CD14-positive monocyte (primary cell): ENCODE data around the gene KMT2E. TPM values are rescaled to one million over a fixed set of nuclear protein-coding genes. Genes with fewer than 3 reads are reported as not detected.

Source experiments
- DNase-seq, 3 donors: peaks; one replicate each; pipeline ENCODE4 v3.0.0-alpha.2; 2011 to 2022
- H2AFZ ChIP-seq: 2 replicates; pipeline ENCODE4 v1.6.0; 2012; ENCODE audit warnings: mild to moderate bottlenecking, low read depth, low read length, inconsistent platforms; ENCODE audit not compliant: insufficient read depth, poor library complexity, severe bottlenecking
- H3K27ac ChIP-seq, 2 donors: 1 replicate in 1 of 2; 2 replicates in 1 of 2; pipeline ENCODE4 v1.5.1; 2012 to 2013; ENCODE audit warnings: low read length in 2 of 2, control low read depth in 1 of 2, inconsistent platforms in 1 of 2, low read depth in 1 of 2, mild to moderate bottlenecking in 1 of 2
- H3K27me3 ChIP-seq, 2 donors: one replicate each; pipeline versions ENCODE4 v1.6.0 to v1.6.1; 2011 to 2013; ENCODE audit warnings: low read length in 2 of 2; ENCODE audit not compliant: control insufficient read depth in 2 of 2, insufficient read depth in 2 of 2
- H3K36me3 ChIP-seq, 2 donors: replicated peaks in 1 of 2; 1 replicate in 1 of 2; 2 replicates in 1 of 2; pipeline versions ENCODE4 v1.5.1 to v1.6.1; 2012 to 2013; ENCODE audit warnings: low read length in 2 of 2, control low read depth in 1 of 2, inconsistent platforms in 1 of 2, mild to moderate bottlenecking in 1 of 2; ENCODE audit not compliant: insufficient read depth in 2 of 2, control insufficient read depth in 1 of 2
- H3K4me1 ChIP-seq, 2 donors: 1 replicate in 1 of 2; 2 replicates in 1 of 2; pipeline versions ENCODE4 v1.5.1 to v1.6.1; 2012 to 2013; ENCODE audit warnings: low read length in 2 of 2, control low read depth in 1 of 2, inconsistent platforms in 1 of 2, mild to moderate bottlenecking in 1 of 2, moderate library complexity in 1 of 2; ENCODE audit not compliant: insufficient read depth in 2 of 2, control insufficient read depth in 1 of 2
- H3K4me2 ChIP-seq: replicated peaks from 2 replicates; pipeline ENCODE3; 2012; ENCODE audit warnings: low read length, moderate library complexity, mild to moderate bottlenecking; ENCODE audit not compliant: poor library complexity, severe bottlenecking; ENCODE audit errors: extremely low read depth
- H3K4me3 ChIP-seq, 3 experiments: fragments of 200-600 bp in 1 of 3; sonication (generic) in 1 of 3; replicated peaks in 1 of 3; 1 replicate in 2 of 3; 2 replicates in 1 of 3; pipeline ENCODE4 v1.5.1; 2011 to 2013; ENCODE audit warnings: low read length in 3 of 3, mild to moderate bottlenecking in 3 of 3, control low read depth in 2 of 3, low read depth in 2 of 3, inconsistent platforms in 1 of 3, moderate library complexity in 1 of 3
- H3K79me2 ChIP-seq: 2 replicates; pipeline ENCODE4 v1.6.0; 2012; ENCODE audit warnings: mild to moderate bottlenecking, control low read depth, inconsistent platforms, low read length, moderate library complexity; ENCODE audit not compliant: insufficient read depth
- H3K9ac ChIP-seq: 2 replicates; pipeline ENCODE4 v1.6.0; 2017; ENCODE audit warnings: low read length, mild to moderate bottlenecking; ENCODE audit not compliant: insufficient read depth, poor library complexity, severe bottlenecking
- H3K9me3 ChIP-seq, 2 donors: replicated peaks in 1 of 2; 1 replicate in 1 of 2; 2 replicates in 1 of 2; pipeline versions ENCODE4 v1.5.1 to v1.6.1; 2012 to 2013; ENCODE audit warnings: low read length in 2 of 2, control low read depth in 1 of 2; ENCODE audit not compliant: control insufficient read depth in 1 of 2, insufficient read depth in 1 of 2
- H4K20me1 ChIP-seq: 2 replicates; pipeline ENCODE4 v1.6.0; 2012; ENCODE audit warnings: mild to moderate bottlenecking, low read length, control low read depth, moderate library complexity; ENCODE audit not compliant: insufficient read depth
- H3K27ac Mint-ChIP-seq, 7 donors: one replicate each; pipeline ENCODE4 v1.8.0; 2020; ENCODE audit warnings: mild to moderate bottlenecking in 7 of 7, mixed read lengths in 7 of 7, moderate library complexity in 6 of 7, inconsistent platforms in 2 of 7
- H3K27me3 Mint-ChIP-seq, 3 donors: one replicate each; pipeline ENCODE4 v1.8.0; 2021 to 2022; ENCODE audit warnings: low read depth in 3 of 3, mild to moderate bottlenecking in 3 of 3, mixed read lengths in 3 of 3, moderate library complexity in 3 of 3, inconsistent platforms in 1 of 3
- H3K36me3 Mint-ChIP-seq, 2 donors: one replicate each; pipeline ENCODE4 v1.8.0; 2020; ENCODE audit warnings: mixed read lengths in 2 of 2, inconsistent platforms in 1 of 2, mild to moderate bottlenecking in 1 of 2
- H3K4me1 Mint-ChIP-seq: one replicate; pipeline ENCODE4 v1.8.0; 2020; ENCODE audit warnings: mild to moderate bottlenecking, mixed read lengths
- H3K4me3 Mint-ChIP-seq, 2 donors: one replicate each; pipeline ENCODE4 v1.8.0; 2020; ENCODE audit warnings: mild to moderate bottlenecking in 2 of 2, mixed read lengths in 2 of 2, moderate library complexity in 1 of 2
- H3K9me3 Mint-ChIP-seq, 7 donors: one replicate each; pipeline ENCODE4 v1.8.0; 2020 to 2022; ENCODE audit warnings: mixed read lengths in 7 of 7, mild to moderate bottlenecking in 6 of 7, moderate library complexity in 6 of 7, inconsistent platforms in 2 of 7
- CTCF ChIP-seq: fragments of 200-600 bp; IDR thresholded peaks from one replicate; pipeline ENCODE4 v1.8.0; 2022; ENCODE audit warnings: antibody characterized with exemption, mild to moderate bottlenecking
- WGBS: methylation state at CpG from one replicate; pipeline ENCODE4 v1.1.5; 2013; ENCODE audit warnings: missing lambda C conversion rate; ENCODE audit not compliant: insufficient coverage; 5-methylcytosine and 5-hydroxymethylcytosine counted together
- intact Hi-C, 2 donors: fragments of 100-400 bp; cut with micrococcal nuclease; formaldehyde crosslinking; loops; one replicate each; pipeline versions ENCODE4 v1.15.0 to v1.15.1; 2023
- polyA plus RNA-seq, 3 donors: library from polyadenylated mRNA; depleted of rRNA in 1 of 3; unstranded in 2 of 3; stranded (reverse) in 1 of 3; fragments of 300-500 nt in 2 of 3; fragments of >200 nt in 1 of 3; fragmentation: Illumina TruSeq in 2 of 3; gene quantifications; 1 replicate in 2 of 3; 2 replicates in 1 of 3; pipeline ENCODE4 v1.2.3, GENCODE V29; 2012 to 2021

KMT2E gene
- polyA plus RNA-seq, 3 donors, result 21.5 to 58.0 (median 33.1) TPM

- Mint-ChIP-seq H3K9me3 (peaks cover 0 to 5% (median 0%) of the 10 kb centered on the region in 7 donors), H3K27me3 (peaks cover 0 to 8% (median 4%) of the 10 kb centered on the region in 3 donors), H3K4me1 (peaks cover 36% of the 10 kb centered on the region), H3K27ac (peak overlapping the region; percentile 100), H3K36me3 (peaks cover 2 to 4% of the 10 kb centered on the region in 2 donors), H3K4me3 (peak overlapping the region; percentile 97 to 98)
- Histone ChIP-seq H3K27ac (peak overlapping the region; percentile 94 to 100), H3K9me3 (no peaks in the 10 kb centered on the region), H3K27me3 (no peaks in the 10 kb centered on the region), H3K4me2 (peak overlapping the region; percentile 95), H4K20me1 (peaks cover 42% of the 10 kb centered on the region), H3K79me2 (peaks cover 73% of the 10 kb centered on the region), H3K4me1 (peaks cover 33 to 60% of the 10 kb centered on the region in 2 donors), H3K36me3 (no peaks in the 10 kb centered on the region), H3K4me3 (peak overlapping the region; percentile 92 to 100 (median 99)), H3K9ac (peak overlapping the region; percentile 99), H2AFZ (peak overlapping the region; percentile 52)
- intact Hi-C loops, result loop anchor here (1.0 to 10.0 kb wide), 2 partner anchors 8 to 71 kb away; no protein-coding TSS in a partner anchor
- WGBS, result 0% methylated on average over 3 of the region's 10 CpGs
- no peak for TF ChIP-seq CTCF
- DNase-seq, result peak; percentile 16 to 53 (median 26)
Measured at GRCh38 chr7:105015390-105015965, 1.5 kb downstream of the KMT2E start.

GRCh38 chr7:105016068-105016708, 2.2 kb downstream of the KMT2E start:
- Histone ChIP-seq H3K9ac (no peak overlapping the region), H3K9me3 (no peaks in the 10 kb centered on the region), H3K4me1 (peaks cover 35 to 60% of the 10 kb centered on the region in 2 donors), H4K20me1 (peaks cover 47% of the 10 kb centered on the region), H3K79me2 (peaks cover 80% of the 10 kb centered on the region), H2AFZ (no peak overlapping the region), H3K27ac (peak overlapping the region in 1 of 2 donors; percentile 100), H3K27me3 (no peaks in the 10 kb centered on the region), H3K36me3 (no peaks in the 10 kb centered on the region), H3K4me3 (peak overlapping the region; percentile 92 to 100 (median 99)), H3K4me2 (peak overlapping the region; percentile 95)
- Mint-ChIP-seq H3K4me1 (peaks cover 37% of the 10 kb centered on the region), H3K9me3 (peaks cover 0 to 5% (median 0%) of the 10 kb centered on the region in 7 donors), H3K27ac (peak overlapping the region in 6 of 7 donors; percentile 60 to 100 (median 100)), H3K27me3 (peaks cover 0 to 8% (median 4%) of the 10 kb centered on the region in 3 donors), H3K36me3 (peaks cover 0 to 3% of the 10 kb centered on the region in 2 donors), H3K4me3 (peak overlapping the region; percentile 97 to 98)
- intact Hi-C loops, result loop anchor here in 1 of 2 donors (10.0 kb wide), 1 partner anchor 71 kb away; no protein-coding TSS in a partner anchor
- DNase-seq, result no peak
- whole genome bisulfite sequencing, result 60% methylated on average over 1 of the region's 3 CpGs
- no peak for TF ChIP-seq CTCF
